ENCODE data around the gene KLF11.

- TF ChIP-seq EZH2 (IDR thresholded peaks at IDR 0.05; ENCODE audit: low read depth, low read length, severe bottlenecking) (no peak), CTCF (IDR thresholded peaks at IDR 0.05; ENCODE audit: control extremely low read depth in 1 of 3, insufficient read depth in 1 of 3, low read depth in 1 of 3, low read length in 3 of 3) (no peak), JUN (IDR thresholded peaks at IDR 0.05; ENCODE audit: low read depth, low read length) (no peak), CREB1 (IDR thresholded peaks at IDR 0.05) (no peak), EP300 (IDR thresholded peaks at IDR 0.05; ENCODE audit: borderline replicate concordance in 1 of 2, low read depth in 2 of 2, low read length in 2 of 2) (no peak), TEAD4 (IDR thresholded peaks at IDR 0.05; ENCODE audit: low read depth, low read length) (no peak), BRCA1 (IDR thresholded peaks at IDR 0.05; ENCODE audit: low read depth, low read length) (no peak), NRF1 (IDR thresholded peaks at IDR 0.05; ENCODE audit: low read depth, low read length) (no peak), JUND (IDR thresholded peaks at IDR 0.05; ENCODE audit: low read length) (no peak)
- TF ChIP-seq, protein P1, sequence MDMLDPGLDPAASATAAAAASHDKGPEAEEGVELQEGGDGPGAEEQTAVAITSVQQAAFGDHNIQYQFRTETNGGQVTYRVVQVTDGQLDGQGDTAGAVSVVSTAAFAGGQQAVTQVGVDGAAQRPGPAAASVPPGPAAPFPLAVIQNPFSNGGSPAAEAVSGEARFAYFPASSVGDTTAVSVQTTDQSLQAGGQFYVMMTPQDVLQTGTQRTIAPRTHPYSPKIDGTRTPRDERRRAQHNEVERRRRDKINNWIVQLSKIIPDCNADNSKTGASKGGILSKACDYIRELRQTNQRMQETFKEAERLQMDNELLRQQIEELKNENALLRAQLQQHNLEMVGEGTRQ (IDR thresholded peaks at IDR 0.05; ENCODE audit: low read length): no peak
Observed at GRCh38 chr2:10078704-10079265, 35.4 kb downstream of the KLF11 start.
